Ectodermal cell (in vitro differentiated cells): Measurements from ENCODE around the gene CDH13.

Source experiments
- H3K27ac ChIP-seq: 2 replicates; pipeline ENCODE4 v1.7.0; 2013; ENCODE audit warnings: mild to moderate bottlenecking, low read depth, low read length; ENCODE audit not compliant: insufficient read depth, poor library complexity, severe bottlenecking
- H3K27me3 ChIP-seq: 2 replicates; pipeline ENCODE4 v1.7.0; 2013; ENCODE audit warnings: mild to moderate bottlenecking, low read length; ENCODE audit not compliant: insufficient read depth, control insufficient read depth, poor library complexity, severe bottlenecking
- H3K36me3 ChIP-seq: one replicate; pipeline ENCODE4 v1.7.0; 2013; ENCODE audit warnings: low read length; ENCODE audit not compliant: control insufficient read depth, insufficient read depth
- H3K4me1 ChIP-seq: one replicate; pipeline ENCODE4 v1.7.0; 2013; ENCODE audit warnings: low read length; ENCODE audit not compliant: control insufficient read depth, insufficient read depth
- H3K4me3 ChIP-seq: 2 replicates; pipeline ENCODE4 v1.7.0; 2013; ENCODE audit warnings: low read depth, low read length, control low read depth; ENCODE audit not compliant: insufficient read depth
- H3K9me3 ChIP-seq: 2 replicates; pipeline ENCODE4 v1.7.0; 2013; ENCODE audit warnings: mild to moderate bottlenecking, low read length, moderate library complexity; ENCODE audit not compliant: control insufficient read depth
- WGBS, 2 experiments: methylation state at CpG; one replicate each; pipeline ENCODE4 v1.1.7; 2013; ENCODE audit warnings: missing lambda C conversion rate in 2 of 2; 5-methylcytosine and 5-hydroxymethylcytosine counted together

CDH13 gene

DNA sequence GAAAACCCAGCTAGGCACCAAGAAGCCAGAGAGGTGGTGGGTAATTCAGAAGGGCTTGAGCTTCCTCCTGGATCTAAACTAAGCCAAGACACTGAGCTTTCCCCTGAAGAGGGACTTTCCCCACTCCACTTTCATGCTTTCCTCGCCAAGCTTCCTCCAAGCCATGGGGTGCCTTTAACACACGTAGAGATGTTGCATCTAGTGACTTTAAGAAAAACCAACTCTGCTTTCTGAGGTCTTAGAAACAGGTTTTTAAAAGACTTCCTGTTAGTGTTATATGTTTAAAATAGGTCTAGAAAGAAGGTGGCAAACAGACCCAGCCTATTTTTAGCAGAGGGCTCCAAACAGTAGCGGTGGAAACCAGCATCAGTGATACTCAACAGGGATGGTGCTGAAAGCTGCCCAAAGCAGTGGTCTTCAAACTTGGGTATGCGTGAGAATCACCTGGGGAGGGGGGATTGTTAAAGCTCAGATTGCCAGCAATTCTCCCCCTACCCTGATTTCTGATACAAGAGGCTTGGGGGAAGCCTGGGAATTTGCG is 585.6 kb downstream of the CDH13 start:
- 79 to 85% methylated on average over 5 of the region's 5 CpGs for WGBS, 2 experiments
- no peak overlapping the region for H3K27ac ChIP-seq
- H3K36me3 ChIP-seq, result no peaks in the 10 kb centered on the region
- no peak overlapping the region for H3K4me3 ChIP-seq
- no peaks in the 10 kb centered on the region for H3K27me3 ChIP-seq
- peaks cover 5% of the 10 kb centered on the region for H3K4me1 ChIP-seq
- H3K9me3 ChIP-seq, result no peaks in the 10 kb centered on the region

DNA sequence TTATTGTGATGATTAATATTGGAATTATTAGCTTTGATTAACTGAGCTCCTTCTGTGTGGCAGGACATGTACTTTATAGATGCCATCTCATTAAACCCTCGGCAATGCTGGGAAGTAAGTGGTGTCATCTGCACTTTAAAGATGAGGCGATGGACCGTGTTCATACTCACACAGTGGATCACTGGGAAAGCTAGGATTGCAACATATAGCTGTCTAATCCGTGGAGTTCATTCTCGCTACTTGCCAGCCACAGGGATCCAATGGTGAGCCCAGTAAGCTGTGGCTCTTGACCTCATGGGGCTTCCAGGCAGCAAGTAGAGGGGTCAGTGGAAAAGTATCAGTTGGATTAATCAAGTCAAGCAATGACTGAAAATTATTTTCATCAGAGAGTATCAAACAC is 587.9 kb downstream of the CDH13 start:
- 97% methylated on average over 5 of the region's 5 CpGs for WGBS, 2 experiments
- H3K4me3 ChIP-seq, result no peak overlapping the region
- no peak overlapping the region for H3K27ac ChIP-seq
- no peaks in the 10 kb centered on the region for H3K36me3 ChIP-seq
- no peaks in the 10 kb centered on the region for H3K27me3 ChIP-seq
- H3K4me1 ChIP-seq, result peaks cover 5% of the 10 kb centered on the region
- no peaks in the 10 kb centered on the region for H3K9me3 ChIP-seq

DNA sequence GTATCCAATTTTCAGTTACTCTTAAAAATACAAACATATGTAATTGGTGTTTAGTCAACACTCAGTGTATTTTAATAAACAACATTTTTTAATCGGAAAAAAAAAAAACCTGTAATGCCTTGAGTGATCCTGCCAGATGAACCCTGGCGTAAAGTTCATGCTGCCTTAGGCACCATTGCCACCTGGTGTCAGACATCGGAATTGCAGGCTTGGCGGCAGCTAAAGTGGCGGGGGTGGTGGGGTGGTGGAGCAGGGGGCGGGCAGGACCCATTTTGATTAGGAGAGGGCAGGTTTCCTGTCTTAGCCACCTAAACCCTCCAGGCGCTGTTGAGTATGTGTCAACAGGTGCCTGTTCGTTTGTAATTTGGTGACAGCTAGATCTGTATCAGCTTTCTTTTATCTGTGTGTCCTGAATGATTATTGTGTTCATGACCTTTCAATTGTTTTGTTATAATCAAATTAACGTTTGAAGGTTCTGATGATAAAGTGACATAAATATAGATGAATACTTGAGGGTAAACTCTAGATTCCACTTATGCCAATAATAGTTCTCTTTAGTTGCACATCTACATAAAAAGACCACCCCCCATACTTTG is 588.7 kb downstream of the CDH13 start:
- 33 to 39% methylated on average over 9 of the region's 9 CpGs for WGBS, 2 experiments
- no peak overlapping the region for H3K4me3 ChIP-seq
- peaks cover 5% of the 10 kb centered on the region for H3K4me1 ChIP-seq
- H3K36me3 ChIP-seq, result no peaks in the 10 kb centered on the region
- no peaks in the 10 kb centered on the region for H3K27me3 ChIP-seq
- no peak overlapping the region for H3K27ac ChIP-seq
- H3K9me3 ChIP-seq, result no peaks in the 10 kb centered on the region

GRCh38 chr16:83219285-83219684 is 592.5 kb downstream of the CDH13 start:
- H3K9me3 ChIP-seq, result no peaks in the 10 kb centered on the region
- H3K36me3 ChIP-seq, result no peaks in the 10 kb centered on the region
- no peak overlapping the region for H3K27ac ChIP-seq
- H3K4me3 ChIP-seq, result no peak overlapping the region
- WGBS, 2 experiments, result 96% methylated on average over 2 of the region's 2 CpGs
- H3K4me1 ChIP-seq, result no peaks in the 10 kb centered on the region
- H3K27me3 ChIP-seq, result no peaks in the 10 kb centered on the region

DNA sequence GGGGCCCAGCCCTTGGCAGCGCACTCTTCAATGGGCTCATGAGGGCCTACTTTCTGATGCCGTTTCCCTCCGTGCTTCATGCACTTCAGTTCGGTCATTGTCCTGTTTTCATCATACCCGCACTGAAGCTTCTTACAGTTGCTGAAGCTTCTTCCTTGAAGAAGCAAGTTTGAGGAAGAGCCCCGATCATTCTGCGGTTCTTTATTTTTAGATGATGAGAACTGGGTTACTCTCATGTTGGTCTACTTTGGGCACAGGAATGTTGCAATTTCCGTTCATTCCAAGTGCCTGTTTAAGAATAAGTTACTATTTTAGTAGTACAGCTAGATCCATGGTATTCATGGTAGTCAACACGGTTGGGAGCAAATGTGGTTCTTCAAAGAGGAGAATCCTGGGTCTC is 593.3 kb downstream of the CDH13 start:
- WGBS, 2 experiments, result 92 to 95% methylated on average over 9 of the region's 9 CpGs

DNA sequence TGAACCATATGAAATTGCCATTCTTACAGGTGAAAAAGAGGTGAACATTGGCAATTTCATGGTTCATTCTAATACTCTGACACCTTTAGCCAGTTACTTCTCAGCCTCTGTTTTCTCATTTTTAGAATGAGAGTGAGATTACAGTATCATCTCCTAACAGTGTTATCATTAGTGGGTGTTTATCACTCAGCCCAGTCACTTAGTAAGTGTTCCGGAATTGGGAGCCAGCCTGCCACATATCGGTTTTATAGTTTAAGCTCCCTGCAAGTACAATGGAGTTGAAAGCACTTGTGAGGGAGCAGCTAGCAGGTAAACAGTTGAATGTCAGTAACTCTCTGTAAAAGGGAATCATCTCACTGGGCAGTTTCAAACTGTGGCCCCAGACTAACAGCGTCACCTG is 597.9 kb downstream of the CDH13 start:
- Histone ChIP-seq H3K4me1 (peaks cover 1% of the 10 kb centered on the region), H3K27me3 (no peaks in the 10 kb centered on the region), H3K27ac (no peak overlapping the region), H3K9me3 (no peaks in the 10 kb centered on the region), H3K36me3 (no peaks in the 10 kb centered on the region), H3K4me3 (no peak overlapping the region)
- WGBS, 2 experiments, result 93 to 97% methylated on average over 3 of the region's 3 CpGs

More for the DNA sequence above, 593.3 kb downstream of the CDH13 start:
- H3K27me3 ChIP-seq, result no peaks in the 10 kb centered on the region
- no peaks in the 10 kb centered on the region for H3K4me1 ChIP-seq
- H3K27ac ChIP-seq, result no peak overlapping the region
- H3K4me3 ChIP-seq, result no peak overlapping the region
- H3K9me3 ChIP-seq, result no peaks in the 10 kb centered on the region
- no peaks in the 10 kb centered on the region for H3K36me3 ChIP-seq

DNA sequence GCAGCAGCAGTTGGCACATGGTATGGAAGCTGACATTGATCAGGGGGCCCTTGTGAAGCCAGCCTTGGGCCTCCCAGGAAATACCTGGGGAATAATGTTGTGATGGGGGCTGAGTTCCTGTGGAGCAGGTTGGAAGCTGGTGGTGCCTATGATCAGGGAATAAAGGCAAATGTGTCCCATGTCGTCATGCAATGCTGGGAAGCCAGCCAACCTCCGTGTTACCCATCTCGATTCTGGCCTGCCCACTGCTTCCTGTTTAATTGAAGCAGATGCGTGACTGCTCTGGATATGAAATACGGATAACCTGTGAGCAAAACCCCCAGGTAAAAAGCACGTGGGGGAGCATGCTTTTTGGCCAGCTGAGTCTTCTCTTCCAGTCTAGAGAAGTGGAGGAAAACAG is 600.6 kb downstream of the CDH13 start:
- H3K9me3 ChIP-seq, result no peaks in the 10 kb centered on the region
- 92 to 94% methylated on average over 6 of the region's 6 CpGs for WGBS, 2 experiments
- H3K27me3 ChIP-seq, result no peaks in the 10 kb centered on the region
- no peak overlapping the region for H3K4me3 ChIP-seq
- no peak overlapping the region for H3K27ac ChIP-seq
- H3K36me3 ChIP-seq, result no peaks in the 10 kb centered on the region
- peaks cover 5% of the 10 kb centered on the region for H3K4me1 ChIP-seq

DNA sequence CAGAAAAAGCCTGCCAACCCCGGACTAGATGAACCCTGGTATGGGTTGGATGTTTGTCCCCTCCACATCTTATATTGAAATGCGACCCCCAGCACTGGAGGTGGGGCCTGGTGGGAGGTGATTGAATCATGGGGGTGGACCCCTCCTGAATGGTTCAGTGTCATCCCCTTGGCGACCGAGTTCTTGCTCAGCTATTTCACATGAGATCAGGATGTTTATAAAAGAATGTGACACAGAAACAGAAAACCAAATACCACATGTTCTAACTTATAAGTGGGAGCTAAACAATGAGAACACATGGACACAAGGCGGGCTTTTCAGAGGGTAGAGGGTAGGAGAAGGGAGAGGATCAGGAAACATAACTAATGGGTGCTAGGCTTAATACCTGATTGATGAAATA is 605.0 kb downstream of the CDH13 start:
- Histone ChIP-seq H3K9me3 (no peaks in the 10 kb centered on the region), H3K27ac (no peak overlapping the region), H3K36me3 (no peaks in the 10 kb centered on the region), H3K4me1 (peaks cover 5% of the 10 kb centered on the region), H3K4me3 (no peak overlapping the region), H3K27me3 (no peaks in the 10 kb centered on the region)
- 95 to 97% methylated on average over 5 of the region's 5 CpGs for WGBS, 2 experiments

DNA sequence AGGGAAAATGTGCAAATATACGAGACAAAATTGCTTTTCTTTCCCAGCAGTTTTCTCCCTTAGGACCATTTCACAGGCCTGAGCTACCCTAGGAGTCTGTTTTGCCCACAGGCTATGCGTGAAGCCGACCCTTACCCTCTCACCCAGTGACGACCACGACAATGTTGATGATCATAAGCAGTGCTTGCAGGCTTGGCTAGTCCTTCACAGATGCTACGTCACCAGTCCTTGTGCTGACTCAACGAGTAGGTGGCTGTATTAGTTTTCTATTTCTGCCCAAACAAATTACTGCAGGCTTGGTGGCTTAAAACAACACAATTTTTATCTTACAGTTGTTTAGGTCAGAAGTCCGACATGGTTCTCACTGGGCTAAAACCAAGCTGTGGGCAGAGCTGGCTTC is 606.4 kb downstream of the CDH13 start:
- no peaks in the 10 kb centered on the region for H3K36me3 ChIP-seq
- peaks cover 5% of the 10 kb centered on the region for H3K4me1 ChIP-seq
- 88 to 89% methylated on average over 8 of the region's 8 CpGs for WGBS, 2 experiments
- H3K27me3 ChIP-seq, result no peaks in the 10 kb centered on the region
- H3K4me3 ChIP-seq, result no peak overlapping the region
- no peak overlapping the region for H3K27ac ChIP-seq
- H3K9me3 ChIP-seq, result no peaks in the 10 kb centered on the region

DNA sequence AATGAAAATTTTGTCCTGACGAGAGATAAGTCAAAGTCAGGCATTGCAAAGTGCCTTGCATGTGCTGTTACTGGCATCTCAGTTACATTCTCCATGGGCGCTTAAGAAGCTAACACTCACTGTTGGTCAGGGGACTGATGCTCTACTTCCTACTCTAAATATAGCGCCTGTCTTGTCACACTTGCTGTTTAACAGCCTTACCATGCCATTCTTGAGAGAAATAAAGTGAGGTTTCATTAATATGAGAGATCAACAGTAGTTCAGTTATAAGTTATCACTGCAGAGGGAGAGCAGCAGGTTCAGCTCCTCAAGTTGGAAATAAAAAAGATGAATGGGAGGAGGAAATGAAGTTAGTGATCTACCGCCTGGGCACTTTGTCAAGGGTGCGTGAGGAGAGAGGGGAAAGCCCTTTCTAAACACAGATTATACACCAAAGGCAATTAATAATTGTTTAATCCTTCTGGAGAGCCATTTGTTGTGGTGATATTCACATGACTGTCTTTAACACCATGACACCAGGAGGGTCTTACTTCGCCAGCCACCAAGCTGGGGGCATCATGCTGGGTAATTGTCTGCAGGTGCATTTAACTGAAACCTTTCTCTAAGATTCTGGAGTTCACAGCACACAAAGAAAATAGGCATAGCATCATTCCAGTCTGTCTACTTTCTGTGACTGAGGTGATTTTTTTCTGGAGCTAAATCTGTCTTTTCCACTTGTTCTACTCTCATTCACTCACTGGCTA is 612.4 kb downstream of the CDH13 start:
- Histone ChIP-seq H3K27me3 (no peaks in the 10 kb centered on the region), H3K4me3 (no peak overlapping the region), H3K4me1 (peaks cover 3% of the 10 kb centered on the region), H3K27ac (no peak overlapping the region), H3K36me3 (no peaks in the 10 kb centered on the region), H3K9me3 (no peaks in the 10 kb centered on the region)
- 28 to 50% methylated on average over 4 to 6 of the region's 6 CpGs for WGBS, 2 experiments
